Loucy (cell line): ENCODE data around the gene VWA5B1.

Experiments
- H2AFZ ChIP-seq: fragments of 200-600 bp; sonication (generic); 2 replicates; pipeline ENCODE4 v1.6.0; 2016; ENCODE audit warnings: antibody characterized with exemption, mild to moderate bottlenecking, low read length, moderate library complexity
- H3F3A ChIP-seq: fragments of 200-600 bp; 2 replicates; pipeline ENCODE4 v1.6.0; 2016; ENCODE audit warnings: antibody characterized with exemption, low read depth, mild to moderate bottlenecking
- H3K27me3 ChIP-seq: fragments of 200-600 bp; sonication (generic); 2 replicates; pipeline ENCODE4 v1.6.1; 2014; ENCODE audit warnings: low read length, mild to moderate bottlenecking; ENCODE audit not compliant: insufficient read depth, poor library complexity, severe bottlenecking
- H3K36me3 ChIP-seq: fragments of 200-600 bp; sonication (generic); 2 replicates; pipeline ENCODE4 v1.6.1; 2016; ENCODE audit warnings: low read length; ENCODE audit not compliant: insufficient read depth
- H3K4me1 ChIP-seq: fragments of 200-600 bp; sonication (generic); 2 replicates; pipeline ENCODE4 v1.5.1; 2014; ENCODE audit warnings: low read length, mild to moderate bottlenecking; ENCODE audit not compliant: insufficient read depth, poor library complexity, severe bottlenecking
- H3K4me2 ChIP-seq: fragments of 200-600 bp; sonication (generic); 2 replicates; pipeline ENCODE4 v1.6.0; 2014; ENCODE audit warnings: antibody characterized with exemption, low read length, low read depth, mild to moderate bottlenecking; ENCODE audit not compliant: poor library complexity, severe bottlenecking
- H3K4me3 ChIP-seq: fragments of 200-600 bp; sonication (generic); 2 replicates; pipeline ENCODE4 v1.5.1; 2014; ENCODE audit warnings: low read length, mild to moderate bottlenecking, mixed read lengths; ENCODE audit not compliant: poor library complexity, severe bottlenecking
- H3K79me2 ChIP-seq: fragments of 200-600 bp; sonication (generic); 2 replicates; pipeline ENCODE4 v1.6.1; 2014; ENCODE audit warnings: low read length; ENCODE audit not compliant: insufficient read depth
- H3K9ac ChIP-seq: fragments of 200-600 bp; sonication (generic); 2 replicates; pipeline ENCODE4 v1.6.0; 2014; ENCODE audit warnings: mild to moderate bottlenecking, low read depth, low read length, moderate library complexity; ENCODE audit not compliant: poor library complexity, severe bottlenecking
- H3K9me2 ChIP-seq: fragments of 200-600 bp; sonication (generic); replicated peaks from 2 replicates; pipeline ENCODE4 v1.6.1; 2016; ENCODE audit warnings: low read depth, low read length, mixed read lengths
- H3K9me3 ChIP-seq: fragments of 200-600 bp; sonication (generic); 2 replicates; pipeline ENCODE4 v1.6.1; 2014; ENCODE audit warnings: mild to moderate bottlenecking, antibody characterized with exemption, low read length, low read depth; ENCODE audit not compliant: insufficient read depth
- H4K20me1 ChIP-seq: fragments of 200-600 bp; sonication (generic); 2 replicates; pipeline ENCODE4 v1.6.0; 2014; ENCODE audit warnings: antibody characterized with exemption, low read length, mild to moderate bottlenecking; ENCODE audit not compliant: insufficient read depth, poor library complexity, severe bottlenecking
- EZH2phosphoT487 ChIP-seq: fragments of 200-600 bp; IDR thresholded peaks from 2 replicates; pipeline ENCODE4 v1.6.1; 2018; ENCODE audit warnings: antibody characterized with exemption, mild to moderate bottlenecking, moderate library complexity, borderline replicate concordance
- TF ChIP-seq, protein P1 (sequence below): fragments of 200-600 bp; sonication (generic); conservative IDR thresholded peaks from 2 replicates; pipeline ENCODE4 v1.5.1; 2014; ENCODE audit warnings: mild to moderate bottlenecking, antibody characterized with exemption, low read length

Gene VWA5B1

DNA sequence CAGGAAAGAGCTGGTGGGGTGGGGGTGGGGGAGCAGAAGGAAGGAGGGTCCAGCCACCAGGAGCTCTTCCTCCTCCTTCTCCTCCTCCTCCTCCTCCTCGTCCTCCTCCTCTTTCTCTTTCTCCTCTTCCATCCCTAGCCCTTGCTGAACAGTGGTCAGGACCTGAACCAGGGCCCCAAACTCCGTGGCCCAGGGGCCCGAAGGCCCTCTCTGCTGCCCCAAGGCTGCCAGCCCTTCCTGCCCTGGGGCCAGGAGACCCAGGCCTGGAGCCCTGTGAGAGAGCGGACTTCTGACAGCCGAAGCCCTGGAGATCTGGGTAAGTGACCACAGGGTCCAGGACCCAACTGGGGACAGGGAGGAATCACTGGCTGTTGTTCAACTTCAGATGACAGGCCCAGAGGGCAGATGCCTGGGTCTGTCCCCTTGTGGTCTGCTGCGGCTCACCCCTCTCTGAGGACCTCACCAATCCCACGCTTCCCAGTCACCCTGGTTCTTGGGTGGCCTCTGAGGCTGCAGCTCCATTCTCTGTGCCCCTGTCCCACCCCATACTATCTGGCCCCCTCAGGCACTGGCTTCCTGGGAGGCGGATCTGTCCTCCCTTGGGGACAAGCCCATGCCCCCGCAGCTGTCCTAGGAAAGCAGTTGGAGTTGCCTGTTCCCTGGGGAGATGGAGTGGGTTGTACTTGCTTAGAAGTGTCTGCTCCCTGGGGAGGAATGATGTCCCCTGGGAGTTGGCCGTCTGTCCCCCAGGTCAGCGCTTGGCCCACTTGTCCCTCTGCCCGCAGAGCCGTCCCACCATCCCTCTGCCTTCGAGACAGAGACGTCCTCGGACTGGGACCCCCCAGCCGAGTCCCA, 51.8 kb downstream of the VWA5B1 start:
- no peak for TF ChIP-seq EZH2phosphoT487
- TF ChIP-seq, protein P1, sequence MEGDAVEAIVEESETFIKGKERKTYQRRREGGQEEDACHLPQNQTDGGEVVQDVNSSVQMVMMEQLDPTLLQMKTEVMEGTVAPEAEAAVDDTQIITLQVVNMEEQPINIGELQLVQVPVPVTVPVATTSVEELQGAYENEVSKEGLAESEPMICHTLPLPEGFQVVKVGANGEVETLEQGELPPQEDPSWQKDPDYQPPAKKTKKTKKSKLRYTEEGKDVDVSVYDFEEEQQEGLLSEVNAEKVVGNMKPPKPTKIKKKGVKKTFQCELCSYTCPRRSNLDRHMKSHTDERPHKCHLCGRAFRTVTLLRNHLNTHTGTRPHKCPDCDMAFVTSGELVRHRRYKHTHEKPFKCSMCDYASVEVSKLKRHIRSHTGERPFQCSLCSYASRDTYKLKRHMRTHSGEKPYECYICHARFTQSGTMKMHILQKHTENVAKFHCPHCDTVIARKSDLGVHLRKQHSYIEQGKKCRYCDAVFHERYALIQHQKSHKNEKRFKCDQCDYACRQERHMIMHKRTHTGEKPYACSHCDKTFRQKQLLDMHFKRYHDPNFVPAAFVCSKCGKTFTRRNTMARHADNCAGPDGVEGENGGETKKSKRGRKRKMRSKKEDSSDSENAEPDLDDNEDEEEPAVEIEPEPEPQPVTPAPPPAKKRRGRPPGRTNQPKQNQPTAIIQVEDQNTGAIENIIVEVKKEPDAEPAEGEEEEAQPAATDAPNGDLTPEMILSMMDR: no peak
- H3K79me2 ChIP-seq: no peaks in the 10 kb centered on the region
- H4K20me1 ChIP-seq: no peaks in the 10 kb centered on the region
- no peaks in the 10 kb centered on the region for H3K36me3 ChIP-seq
- no peaks in the 10 kb centered on the region for H3K4me1 ChIP-seq
- no peak overlapping the region for H3K4me3 ChIP-seq
- H3K27me3 ChIP-seq: no peaks in the 10 kb centered on the region
- peaks cover 5% of the 10 kb centered on the region; the same call in 1 of the 2 replicates for H3K9me3 ChIP-seq
- H3K9me2 ChIP-seq: no peaks in the 10 kb centered on the region
- no peaks in the 10 kb centered on the region for H3F3A ChIP-seq
- no peak overlapping the region for H2AFZ ChIP-seq
- H3K9ac ChIP-seq: no peak overlapping the region
- H3K4me2 ChIP-seq: no peak overlapping the region

DNA sequence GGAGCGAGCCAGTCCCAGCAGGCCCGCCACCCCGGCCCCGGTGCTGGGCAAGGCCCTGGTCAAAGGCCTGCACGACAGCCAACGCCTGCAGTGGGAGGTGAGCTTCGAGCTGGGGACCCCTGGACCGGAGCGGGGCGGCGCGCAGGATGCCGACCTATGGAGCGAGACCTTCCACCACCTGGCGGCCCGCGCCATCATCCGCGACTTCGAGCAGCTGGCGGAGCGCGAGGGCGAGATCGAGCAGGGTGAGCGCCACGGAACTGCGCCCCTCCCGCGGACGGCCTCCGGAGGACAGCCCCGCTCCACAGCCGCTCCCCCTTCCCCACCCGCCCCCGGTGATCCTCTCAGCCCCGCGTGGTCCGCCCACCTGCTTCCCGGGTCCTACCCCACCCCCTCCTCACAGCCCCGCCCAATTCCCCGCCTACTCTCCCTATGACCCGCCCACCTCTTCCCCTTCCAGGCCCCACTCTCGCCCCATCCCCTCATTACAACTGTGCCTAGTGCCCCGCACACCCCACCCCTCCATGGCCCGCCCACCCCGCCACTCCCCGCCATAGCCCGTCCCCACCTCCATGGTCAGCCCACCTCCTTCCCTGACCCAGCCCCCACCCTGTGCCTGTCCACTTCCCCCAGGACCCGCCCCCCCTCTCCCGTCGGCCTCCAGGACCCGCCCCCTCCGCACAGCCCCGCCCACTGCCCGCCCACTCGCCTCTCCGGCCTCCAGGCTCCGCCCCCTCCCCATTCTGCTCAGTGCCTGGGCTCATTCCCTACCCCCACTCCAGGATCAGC, 52.7 kb downstream of the VWA5B1 start:
- H3K4me2 ChIP-seq: no peak overlapping the region
- H4K20me1 ChIP-seq: no peaks in the 10 kb centered on the region
- H3K36me3 ChIP-seq: no peaks in the 10 kb centered on the region
- no peak overlapping the region for H2AFZ ChIP-seq
- H3K27me3 ChIP-seq: no peaks in the 10 kb centered on the region
- no peaks in the 10 kb centered on the region for H3K9me2 ChIP-seq
- H3K9me3 ChIP-seq: peaks cover 5% of the 10 kb centered on the region; the same call in 1 of the 2 replicates
- TF ChIP-seq EZH2phosphoT487: no peak
- TF ChIP-seq, protein P1: no peak
- no peaks in the 10 kb centered on the region for H3K4me1 ChIP-seq
- H3K4me3 ChIP-seq: no peak overlapping the region
- H3K79me2 ChIP-seq: no peaks in the 10 kb centered on the region
- H3F3A ChIP-seq: no peaks in the 10 kb centered on the region
- H3K9ac ChIP-seq: no peak overlapping the region

DNA sequence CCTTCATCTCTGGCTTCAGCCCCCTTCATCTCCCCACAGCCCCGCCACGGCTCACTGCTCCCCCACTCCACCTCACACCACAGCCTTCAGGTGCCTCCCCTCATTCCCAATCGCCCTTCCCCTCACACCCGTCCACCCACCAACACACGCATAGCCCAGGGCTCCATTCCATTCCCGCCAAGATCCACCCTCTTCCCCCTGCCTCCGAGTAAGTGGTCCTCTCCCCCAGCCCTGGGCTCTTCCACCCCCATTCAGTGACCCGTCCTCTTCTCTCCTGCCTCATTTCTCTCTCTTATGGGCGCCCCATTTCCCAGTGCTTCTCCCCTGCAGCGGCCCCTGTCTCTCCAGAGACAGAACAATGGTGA, 53.2 kb downstream of the VWA5B1 start:
- no peaks in the 10 kb centered on the region for H3K36me3 ChIP-seq
- H3K4me1 ChIP-seq: no peaks in the 10 kb centered on the region
- H3K9me2 ChIP-seq: no peaks in the 10 kb centered on the region
- no peak overlapping the region for H2AFZ ChIP-seq
- H3K4me3 ChIP-seq: no peak overlapping the region
- H3K9me3 ChIP-seq: peaks cover 5% of the 10 kb centered on the region; the same call in 1 of the 2 replicates
- no peak overlapping the region for H3K4me2 ChIP-seq
- no peak overlapping the region for H3K9ac ChIP-seq
- no peaks in the 10 kb centered on the region for H4K20me1 ChIP-seq
- no peaks in the 10 kb centered on the region for H3F3A ChIP-seq
- no peaks in the 10 kb centered on the region for H3K79me2 ChIP-seq
- H3K27me3 ChIP-seq: no peaks in the 10 kb centered on the region
- TF ChIP-seq EZH2phosphoT487: no peak
- TF ChIP-seq, protein P1: no peak
